Measurements from ENCODE around the gene DHX16. TPM values are rescaled to one million over a fixed set of nuclear protein-coding genes. Genes with fewer than 3 reads are reported as not detected.

The DHX16 gene
- total RNA-seq, 1 experiment from 2014 or later: 46.4 TPM

- no peaks in the 10 kb centered on the region for H3K9me3 ChIP-seq (ENCODE audit: low read depth, low read length, poor library complexity, severe bottlenecking)
- DNase-seq (ENCODE audit: low spot score): no peak
- intact Hi-C loops (cut with micrococcal nuclease; ENCODE audit: unreplicated experiment): no loop called here
- POLR2A ChIA-PET (ENCODE audit: low non-redundant PET): interaction anchor here (1.0 kb wide), 1 partner anchor 17 kb away, joined by 3 read pairs; no protein-coding TSS in a partner anchor
- H3K27me3 ChIP-seq (replicated peaks; ENCODE audit: insufficient read depth, low read depth, low read length, poor library complexity): no peaks in the 10 kb centered on the region
- TF ChIP-seq CTCF (conservative IDR thresholded peaks at IDR 0.05; ENCODE audit: low read depth, low read length): no peak
- TF ChIP-seq EZH2 (IDR thresholded peaks at IDR 0.05; ENCODE audit: borderline replicate concordance, low read depth, low read length, poor library complexity, severe bottlenecking): no peak
- peaks cover 44% of the 10 kb centered on the region for H3K36me3 ChIP-seq (ENCODE audit: insufficient read depth, low read length, poor library complexity, severe bottlenecking)
- H3K4me3 ChIP-seq (ENCODE audit: low read depth, low read length, poor library complexity, severe bottlenecking): peak overlapping the region; percentile 81
- H3K4me1 ChIP-seq (ENCODE audit: insufficient read depth, low read length, poor library complexity, severe bottlenecking): peaks cover 29% of the 10 kb centered on the region
- BruUV-seq (replicated peaks): no TSS peak
- H3K27ac ChIP-seq (ENCODE audit: low read depth, low read length, poor library complexity, severe bottlenecking): peak overlapping the region; percentile 99
- CTCF ChIA-PET: interaction anchor here (0.7 kb wide), 1 partner anchor 168 kb away, joined by 3 read pairs; no protein-coding TSS in a partner anchor
Measured at GRCh38 chr6:30613251-30614043, 59.4 kb downstream of the DHX16 start.

- Histone ChIP-seq H3K4me1 (ENCODE audit: insufficient read depth, low read length, poor library complexity, severe bottlenecking) (peaks cover 27% of the 10 kb centered on the region), H3K27ac (ENCODE audit: low read depth, low read length, poor library complexity, severe bottlenecking) (peak overlapping the region; percentile 99), H3K36me3 (ENCODE audit: insufficient read depth, low read length, poor library complexity, severe bottlenecking) (peaks cover 51% of the 10 kb centered on the region), H3K27me3 (replicated peaks; ENCODE audit: insufficient read depth, low read depth, low read length, poor library complexity) (no peaks in the 10 kb centered on the region), H3K9me3 (ENCODE audit: low read depth, low read length, poor library complexity, severe bottlenecking) (no peaks in the 10 kb centered on the region), H3K4me3 (ENCODE audit: low read depth, low read length, poor library complexity, severe bottlenecking) (no peak overlapping the region)
- intact Hi-C loops (cut with micrococcal nuclease; ENCODE audit: unreplicated experiment): no loop called here
- no peak; the same call in 1 of the 2 replicates for TF ChIP-seq CTCF (conservative IDR thresholded peaks at IDR 0.05; ENCODE audit: low read depth, low read length)
- TF ChIP-seq EZH2 (IDR thresholded peaks at IDR 0.05; ENCODE audit: borderline replicate concordance, low read depth, low read length, poor library complexity, severe bottlenecking): no peak
- ChIA-PET CTCF (interaction anchor here (0.7 to 1.1 kb wide), 3 partner anchors 118 to 474 kb away, joined by 3 to 4 read pairs (median 3); no protein-coding TSS in a partner anchor), POLR2A (ENCODE audit: low non-redundant PET) (interaction anchor here (1.0 kb wide), 1 partner anchor 17 kb away, joined by 3 read pairs; no protein-coding TSS in a partner anchor)
- no TSS peak for BruUV-seq (replicated peaks)
- peak; percentile 55 for DNase-seq (ENCODE audit: low spot score)
Measured at GRCh38 chr6:30612687-30613248, 60.0 kb downstream of the DHX16 start.

GRCh38 chr6:30612213-30612612, 60.6 kb downstream of the DHX16 start:
- Histone ChIP-seq H3K9me3 (ENCODE audit: low read depth, low read length, poor library complexity, severe bottlenecking) (no peaks in the 10 kb centered on the region), H3K4me3 (ENCODE audit: low read depth, low read length, poor library complexity, severe bottlenecking) (no peak overlapping the region), H3K4me1 (ENCODE audit: insufficient read depth, low read length, poor library complexity, severe bottlenecking) (peaks cover 27% of the 10 kb centered on the region), H3K36me3 (ENCODE audit: insufficient read depth, low read length, poor library complexity, severe bottlenecking) (peaks cover 57% of the 10 kb centered on the region), H3K27me3 (replicated peaks; ENCODE audit: insufficient read depth, low read depth, low read length, poor library complexity) (no peaks in the 10 kb centered on the region), H3K27ac (ENCODE audit: low read depth, low read length, poor library complexity, severe bottlenecking) (peak overlapping the region; percentile 99)
- intact Hi-C loops (cut with micrococcal nuclease; ENCODE audit: unreplicated experiment): no loop called here
- peak; percentile 66 for DNase-seq (ENCODE audit: low spot score)
- POLR2A ChIA-PET (ENCODE audit: low non-redundant PET): no interaction called here
- CTCF ChIA-PET: interaction anchor here (0.9 to 1.1 kb wide), 2 partner anchors 118 to 475 kb away, joined by 3 to 4 read pairs; no protein-coding TSS in a partner anchor
- no TSS peak for BruUV-seq (replicated peaks)
- peak; percentile 61 for TF ChIP-seq CTCF (conservative IDR thresholded peaks at IDR 0.05; ENCODE audit: low read depth, low read length)
- TF ChIP-seq EZH2 (IDR thresholded peaks at IDR 0.05; ENCODE audit: borderline replicate concordance, low read depth, low read length, poor library complexity, severe bottlenecking): no peak

All from A673 (cell line).